Measurements from ENCODE around the gene DPEP2NB. TPM values are rescaled to one million over a fixed set of nuclear protein-coding genes. Genes with fewer than 3 reads are reported as not detected.

The DPEP2NB gene
- total and polyA plus RNA-seq, 2 donors (not counting 3 experiments of a cell fraction or from before 2014, with no cell fraction given): not detected

DNA sequence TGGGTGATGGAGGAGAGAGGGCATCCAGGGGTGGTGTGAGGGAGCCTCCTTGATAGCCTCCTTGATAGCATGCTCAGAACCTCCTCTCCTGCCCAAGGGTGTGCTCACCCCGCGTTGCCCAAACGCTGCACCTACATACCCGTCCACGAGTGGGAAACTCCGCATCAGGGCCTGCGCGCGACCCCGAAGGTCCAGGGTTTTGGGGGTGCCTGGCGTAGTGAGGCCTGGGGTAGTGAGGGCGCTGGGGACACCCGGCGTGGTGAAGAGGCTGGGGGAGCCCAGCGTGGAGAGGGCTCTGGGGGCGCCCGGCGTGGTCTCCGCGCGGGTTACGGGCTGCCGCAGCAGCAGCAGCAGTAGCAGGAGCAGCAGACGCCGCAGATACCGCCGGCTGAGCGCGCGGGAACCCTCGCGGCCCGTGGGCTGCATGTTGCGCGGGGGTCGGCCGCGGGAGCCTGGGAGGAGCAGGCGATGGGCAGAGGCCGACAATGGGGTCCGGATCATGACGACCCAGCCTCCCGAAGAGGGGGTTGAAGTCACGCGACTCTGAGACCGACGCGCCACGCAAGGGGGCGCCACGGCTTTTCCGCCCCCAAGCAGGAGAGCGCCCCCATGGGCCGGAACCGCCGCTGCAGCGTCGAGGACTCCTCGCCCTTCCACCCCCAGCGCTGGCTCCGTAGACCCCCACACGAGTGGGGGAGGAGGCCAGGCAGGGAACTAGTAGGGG is 35.6 kb downstream of the DPEP2NB start, which contains the start of gene DPEP3:
Gene DPEP3, minus strand, starts transcription at position 545 of the 724 bp plus-strand sequence. Its CDS starts 119 bp downstream, at position 426.
- no peaks in the 10 kb centered on the region for H3K9me3 ChIP-seq (replicated peaks; ENCODE audit: control insufficient read depth, insufficient read depth, low read length)
- H3K9me1 ChIP-seq (replicated peaks; ENCODE audit: control insufficient read depth, extremely low read depth, insufficient read depth, low read length): no peaks in the 10 kb centered on the region
- H3K9ac ChIP-seq (replicated peaks; ENCODE audit: extremely low read depth, insufficient read depth, low read length): no peak within 1 kb of the TSS
- FAIRE-seq (no peak), DNase-seq (ENCODE audit: low read depth, low spot score) (no peak)
- no peak within 1 kb of the TSS for H3K4me2 ChIP-seq (ENCODE audit: insufficient read depth, low read length)
- TF ChIP-seq POLR2AphosphoS5 (IDR thresholded peaks at IDR 0.05; ENCODE audit: insufficient read depth, low read depth, low read length) (no peak), CTCF (IDR thresholded peaks at IDR 0.05; ENCODE audit: extremely low read depth in 1 of 2, insufficient read depth in 1 of 2, low read depth in 1 of 2, low read length in 2 of 2) (peak; percentile 29 to 66), MYC (IDR thresholded peaks at IDR 0.05; ENCODE audit: low read depth, low read length) (no peak), FOS (IDR thresholded peaks at IDR 0.05; ENCODE audit: borderline replicate concordance, insufficient read depth, low read length) (no peak), POLR2A (IDR thresholded peaks at IDR 0.05; ENCODE audit: low read depth, low read length) (no peak), EZH2 (IDR thresholded peaks at IDR 0.05; ENCODE audit: borderline replicate concordance, low read depth, low read length, severe bottlenecking) (no peak)
- H3K36me3 ChIP-seq (ENCODE audit: control insufficient read depth in 2 of 2, extremely low read depth in 1 of 2, insufficient read depth in 2 of 2, low read length in 2 of 2): no peaks in the 10 kb centered on the region
- dilution Hi-C loops (cut with MboI; ENCODE audit: extremely low pct_ligation_motif_present, low sequenced_read_pairs): no loop called here
- intact Hi-C loops (cut with micrococcal nuclease): no loop called here
- H3K4me3 ChIP-seq (replicated peaks in 1 of 3; ENCODE audit: insufficient read depth in 1 of 3, low read depth in 1 of 3, low read length in 3 of 3): no peak within 1 kb of the TSS
- peaks cover 17% of the 10 kb centered on the region for H3K4me1 ChIP-seq (ENCODE audit: control insufficient read depth, extremely low read depth, insufficient read depth, low read length)
- no peak within 1 kb of the TSS for H2AFZ ChIP-seq (ENCODE audit: low read depth, low read length)
- no peaks in the 10 kb centered on the region for H4K20me1 ChIP-seq (replicated peaks; ENCODE audit: control insufficient read depth, extremely low read depth, insufficient read depth, low read length)
- ChIA-PET POLR2A (no interaction called here), CTCF (interaction anchor here (1.0 to 1.8 kb wide), 4 partner anchors 11 to 60 kb away, joined by 3 to 7 read pairs (median 3); no protein-coding TSS in a partner anchor)
- H3K27ac ChIP-seq (ENCODE audit: insufficient read depth, low read depth, low read length): no peak within 1 kb of the TSS
- H3K79me2 ChIP-seq (ENCODE audit: control insufficient read depth, insufficient read depth, low read length): no peaks in the 10 kb centered on the region
- no TSS peak for BruUV-seq (replicated peaks)
- peaks cover 0 to 3% of the 10 kb centered on the region in 2 experiments for H3K27me3 ChIP-seq (ENCODE audit: control insufficient read depth in 2 of 2, insufficient read depth in 2 of 2, low read length in 2 of 2)

All from endothelial cell of umbilical vein (primary cell).